Measurements from ENCODE around the gene HOXC4. TPM values are rescaled to one million over a fixed set of nuclear protein-coding genes. Genes with fewer than 3 reads are reported as not detected.

Gene HOXC4
- total and polyA plus RNA-seq, 2 of the 4 experiments (the other 2 are of a cell fraction) = under 0.01 to 0.26 TPM

DNA sequence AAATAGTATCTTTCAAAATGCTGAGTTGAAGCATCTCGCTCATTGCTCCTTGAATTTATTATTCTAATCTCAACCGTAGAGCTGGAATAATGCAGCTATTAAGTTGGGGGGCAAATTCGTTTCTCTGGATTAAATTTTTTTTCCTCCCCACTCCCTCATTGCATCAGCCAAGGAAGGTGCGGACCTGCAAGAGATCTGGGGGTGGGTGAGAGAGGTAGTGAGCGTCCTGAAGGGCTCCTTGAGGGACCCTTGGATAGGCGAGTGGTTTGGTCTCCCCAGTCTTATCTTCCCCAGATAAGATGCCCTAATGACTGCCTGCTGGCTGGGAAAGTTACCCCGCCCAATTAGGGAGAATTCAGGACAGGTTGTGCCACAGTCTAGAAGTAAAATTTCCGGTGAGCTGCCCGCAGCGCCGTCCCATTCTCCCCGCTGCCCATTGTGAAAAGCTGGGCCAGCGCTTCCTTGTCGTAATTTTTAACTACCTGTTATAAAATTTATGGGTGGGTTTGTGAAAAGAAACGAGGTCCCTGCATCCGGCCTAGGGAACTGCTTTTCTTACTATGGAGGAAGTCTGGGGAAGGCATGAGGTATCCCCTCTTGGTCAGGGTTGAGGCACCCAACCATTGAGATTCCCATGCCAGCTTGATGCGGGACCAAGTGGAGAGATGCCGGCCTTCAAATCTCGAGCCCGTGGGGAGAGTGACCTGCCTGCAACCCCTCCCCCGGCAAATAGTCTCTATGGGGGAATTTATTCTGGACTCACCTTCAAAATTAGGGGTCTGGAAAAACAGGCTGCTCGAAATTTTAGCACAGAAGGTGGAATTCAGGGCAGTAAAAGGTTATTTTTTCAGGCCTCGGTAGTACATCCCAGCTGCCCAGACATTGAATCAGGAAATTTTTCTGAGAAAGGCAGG, 38.4 kb upstream of the HOXC4 start:
- no peak overlapping the region for H2BK15ac ChIP-seq (ENCODE audit: low read depth, low read length)
- H2BK20ac ChIP-seq (ENCODE audit: low read depth, low read length) = no peak overlapping the region
- BruUV-seq (replicated peaks) = no TSS peak
- no peak overlapping the region for H2BK5ac ChIP-seq (ENCODE audit: low read depth, low read length, poor library complexity, severe bottlenecking)
- H3K4me2 ChIP-seq (ENCODE audit: low read depth, low read length) = no peak overlapping the region
- H2AFZ ChIP-seq (replicated peaks; ENCODE audit: low read length, poor library complexity) = no peak overlapping the region
- H2AK9ac ChIP-seq (replicated peaks; ENCODE audit: low read depth, low read length, poor library complexity) = no peak overlapping the region
- no peak overlapping the region for H4K5ac ChIP-seq (ENCODE audit: low read depth, low read length)
- no peaks in the 10 kb centered on the region for H3K4me1 ChIP-seq (ENCODE audit: control insufficient read depth, insufficient read depth, low read length)
- no peaks in the 10 kb centered on the region for H4K20me1 ChIP-seq (ENCODE audit: insufficient read depth, low read length)
- H3K56ac ChIP-seq (ENCODE audit: extremely low read depth, insufficient read depth, low read length) = no peak overlapping the region
- H3K4ac ChIP-seq (ENCODE audit: low read depth, low read length) = no peak overlapping the region
- ChIA-PET POLR2A (ENCODE audit: unreplicated experiment) (no interaction called here), CTCF (interaction anchor here (0.9 kb wide), 1 partner anchor 176 kb away, joined by 4 read pairs; no protein-coding TSS in a partner anchor)
- 31% methylated on average over 3 of the region's 23 CpGs; no CpG with 5 or more reads in 1 of the 2 experiments for WGBS, 2 experiments (ENCODE audit: extremely low coverage in 2 of 2, insufficient read length in 1 of 2)
- no peaks in the 10 kb centered on the region for H3K79me1 ChIP-seq (ENCODE audit: low read depth in 1 of 2, low read length in 2 of 2)
- H3K36me3 ChIP-seq (ENCODE audit: control insufficient read depth, insufficient read depth, low read length) = no peaks in the 10 kb centered on the region
- dilution Hi-C loops (cut with HindIII; ENCODE audit: low sequenced_read_pairs, unreplicated experiment) (no loop called here), intact Hi-C loops (cut with micrococcal nuclease) (no loop called here), in situ Hi-C loops (cut with MboI; ENCODE audit: low sequenced_read_pairs) (no loop called here)
- no peak overlapping the region for H3K18ac ChIP-seq (ENCODE audit: low read depth, low read length)
- no peak overlapping the region for H4K91ac ChIP-seq (ENCODE audit: insufficient read depth, low read depth, low read length)
- H3K9me1 ChIP-seq (ENCODE audit: insufficient read depth, low read length) = no peaks in the 10 kb centered on the region
- no peak for TF ChIP-seq SMC3 (IDR thresholded peaks at IDR 0.05; ENCODE audit: low read depth, low read length)
- no peak for TF ChIP-seq CHD1 (IDR thresholded peaks at IDR 0.05; ENCODE audit: low read depth, low read length)
- TF ChIP-seq, protein P1, sequence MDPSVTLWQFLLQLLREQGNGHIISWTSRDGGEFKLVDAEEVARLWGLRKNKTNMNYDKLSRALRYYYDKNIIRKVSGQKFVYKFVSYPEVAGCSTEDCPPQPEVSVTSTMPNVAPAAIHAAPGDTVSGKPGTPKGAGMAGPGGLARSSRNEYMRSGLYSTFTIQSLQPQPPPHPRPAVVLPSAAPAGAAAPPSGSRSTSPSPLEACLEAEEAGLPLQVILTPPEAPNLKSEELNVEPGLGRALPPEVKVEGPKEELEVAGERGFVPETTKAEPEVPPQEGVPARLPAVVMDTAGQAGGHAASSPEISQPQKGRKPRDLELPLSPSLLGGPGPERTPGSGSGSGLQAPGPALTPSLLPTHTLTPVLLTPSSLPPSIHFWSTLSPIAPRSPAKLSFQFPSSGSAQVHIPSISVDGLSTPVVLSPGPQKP (IDR thresholded peaks at IDR 0.05; ENCODE audit: borderline replicate concordance, low read depth, low read length) = no peak
- no peak for TF ChIP-seq BHLHE40 (IDR thresholded peaks at IDR 0.05; ENCODE audit: low read depth, low read length)
- H3K23ac ChIP-seq (ENCODE audit: low read depth, low read length) = no peak overlapping the region
- peaks cover 4% of the 10 kb centered on the region for H3K9me3 ChIP-seq (ENCODE audit: control insufficient read depth, insufficient read depth, low read length)
- H3K9ac ChIP-seq (ENCODE audit: low read depth, low read length) = no peak overlapping the region
- H4K8ac ChIP-seq (ENCODE audit: low read depth in 2 of 2, low read length in 2 of 2) = no peak overlapping the region
- DNase-seq (no peak), ATAC-seq (ENCODE audit: low read depth) (no peak)
- no peak overlapping the region for H3K4me3 ChIP-seq (ENCODE audit: insufficient read depth, low read depth, low read length)
- H2BK120ac ChIP-seq (ENCODE audit: low read depth, low read length) = no peak overlapping the region
- no peak overlapping the region for H2AK5ac ChIP-seq (ENCODE audit: low read depth, low read length)
- H3K14ac ChIP-seq (replicated peaks; ENCODE audit: low read depth, low read length) = no peak overlapping the region
- H3K27me3 ChIP-seq (ENCODE audit: control insufficient read depth, insufficient read depth, low read length) = peaks cover 89% of the 10 kb centered on the region
- H3K27ac ChIP-seq (ENCODE audit: insufficient read depth, low read length) = no peak overlapping the region
